A549 (cell line): ENCODE data around the gene MTMR11. TPM values are rescaled to one million over a fixed set of nuclear protein-coding genes. Genes with fewer than 3 reads are reported as not detected.

Experiments
- ATAC-seq, 2 experiments: fragments of 200-7000 bp in 1 of 2; fragments of >200 bp in 1 of 2; cut with Nextera tagmentation in 1 of 2; cut with Tn5 transposase in 1 of 2; 3 replicates each; pipeline versions ENCODE4 v1.8.0 to v1.9.1; 2018 to 2020; ENCODE audit warnings: mild to moderate bottlenecking in 1 of 2, moderate library complexity in 1 of 2
- CTCF ChIA-PET: fragments of 300-600 bp; sonication (Branson Sonifier 250); formaldehyde crosslinking; extraction: SDS; loops from one replicate; lab custom pipeline; 2021; ENCODE audit warnings: antibody characterized with exemption, inconsistent platforms; lab: Yijun Ruan, JAX
- POLR2A ChIA-PET: fragments of 350-600 bp; formaldehyde crosslinking; extraction: SDS; loops from one replicate; lab custom pipeline; 2021; ENCODE audit warnings: antibody characterized with exemption, inconsistent platforms; lab: Yijun Ruan, JAX
- DNase-seq, 2 experiments: peaks; one replicate each; pipeline versions ENCODE4 v3.0.0 to v3.0.0-alpha.2; 2011 to 2016; ENCODE audit warnings: low read depth in 1 of 2, low spot score in 1 of 2
- FAIRE-seq: peaks from 2 replicates; lab custom pipeline; 2011; peaks lifted over from hg19 to GRCh38; lab: Jason Lieb, UNC
- H3K27ac ChIP-seq, 2 experiments: fragments of >200 bp; sonication (Bioruptor Twin); formaldehyde crosslinking; 3 replicates each; pipeline ENCODE4 v1.5.1; 2016 to 2017
- H3K4me1 ChIP-seq: fragments of >200 bp; sonication (Bioruptor Twin); formaldehyde crosslinking; 3 replicates; pipeline ENCODE4 v1.6.1; 2016
- H3K4me2 ChIP-seq: fragments of >200 bp; sonication (Bioruptor Twin); formaldehyde crosslinking; 3 replicates; pipeline ENCODE4 v1.6.1; 2016
- H3K4me3 ChIP-seq: fragments of >200 bp; sonication (Bioruptor Twin); formaldehyde crosslinking; 3 replicates; pipeline ENCODE4 v1.5.1; 2016
- H3K9me3 ChIP-seq: fragments of >200 bp; sonication (Bioruptor Twin); formaldehyde crosslinking; 3 replicates; pipeline ENCODE4 v1.6.1; 2016
- BHLHE40 ChIP-seq: IDR thresholded peaks from 2 replicates; pipeline ENCODE4 v1.6.1; 2012; ENCODE audit warnings: low read depth, low read length, inconsistent platforms
- CBX8 ChIP-seq: fragments of 200-600 bp; sonication (generic); IDR thresholded peaks from 2 replicates; pipeline ENCODE4 v1.6.1; 2016
- CEBPB ChIP-seq, 2 experiments: fragments of >200 bp in 1 of 2; sonication (Bioruptor Twin) in 1 of 2; formaldehyde crosslinking in 1 of 2; IDR thresholded peaks; 2 replicates each; pipeline ENCODE4 v1.6.1; 2012 to 2016
- ELK1 ChIP-seq: fragments of 150-350 bp; IDR thresholded peaks from 2 replicates; pipeline ENCODE4 v1.6.1; 2014; ENCODE audit warnings: low read depth, mild to moderate bottlenecking, low read length
- ESRRA ChIP-seq: fragments of 150-350 bp; IDR thresholded peaks from 2 replicates; pipeline ENCODE4 v1.6.1; 2014; ENCODE audit warnings: mild to moderate bottlenecking, low read length, borderline replicate concordance
- FOXS1 ChIP-seq: fragments of 250-450 bp; sonication (Bioruptor Pico); IDR thresholded peaks from 2 replicates; pipeline ENCODE4 v1.5.0; 2020; ENCODE audit warnings: mild to moderate bottlenecking, moderate library complexity
- GATA3 ChIP-seq: IDR thresholded peaks from 2 replicates; pipeline ENCODE4 v1.6.1; 2012; ENCODE audit warnings: borderline replicate concordance
- HOXB5 ChIP-seq: fragments of 250-450 bp; sonication (Bioruptor Pico); IDR thresholded peaks from 2 replicates; pipeline ENCODE4 v1.5.0; 2020; ENCODE audit warnings: mild to moderate bottlenecking, moderate library complexity
- JUN ChIP-seq, 2 experiments: fragments of >200 bp; sonication (Bioruptor Twin); formaldehyde crosslinking; IDR thresholded peaks; 2 replicates in 1 of 2; 3 replicates in 1 of 2; pipeline ENCODE4 v1.6.1; 2016 to 2017
- JUNB ChIP-seq: fragments of >200 bp; sonication (Bioruptor Twin); formaldehyde crosslinking; IDR thresholded peaks from 2 replicates; pipeline ENCODE4 v1.6.1; 2016
- KDM1A ChIP-seq: fragments of 200-600 bp; sonication (generic); IDR thresholded peaks from 2 replicates; pipeline ENCODE4 v1.6.1; 2016; ENCODE audit warnings: low read depth, mild to moderate bottlenecking
- KDM5A ChIP-seq: fragments of 200-600 bp; sonication (generic); IDR thresholded peaks from 2 replicates; pipeline ENCODE4 v1.6.1; 2016; ENCODE audit warnings: antibody characterized with exemption, mild to moderate bottlenecking
- MAFK ChIP-seq: fragments of 450-650 bp; IDR thresholded peaks from 2 replicates; pipeline ENCODE4 v1.6.1; 2014; ENCODE audit not compliant: partially characterized antibody
- PHF8 ChIP-seq: fragments of 200-600 bp; sonication (generic); IDR thresholded peaks from 2 replicates; pipeline ENCODE4 v1.6.1; 2016; ENCODE audit warnings: low read depth, mild to moderate bottlenecking, antibody characterized with exemption, moderate library complexity, borderline replicate concordance
- POLR2A ChIP-seq: IDR thresholded peaks from 2 replicates; pipeline ENCODE4 v1.6.1; 2012; ENCODE audit warnings: mild to moderate bottlenecking, low read length
- RCOR1 ChIP-seq: fragments of 150-350 bp; IDR thresholded peaks from 2 replicates; pipeline ENCODE4 v1.6.1; 2014; ENCODE audit warnings: antibody characterized with exemption, low read length, low read depth
- REST ChIP-seq: fragments of 200-600 bp; sonication (generic); IDR thresholded peaks from 2 replicates; pipeline ENCODE4 v1.6.1; 2016; ENCODE audit warnings: antibody characterized with exemption, mild to moderate bottlenecking, moderate library complexity
- SREBF2 ChIP-seq: fragments of 450-650 bp; IDR thresholded peaks from 2 replicates; pipeline ENCODE4 v1.6.1; 2014; ENCODE audit warnings: mild to moderate bottlenecking, moderate library complexity
- TP53 ChIP-seq: fragments of 250-450 bp; sonication (Bioruptor Pico); IDR thresholded peaks from 2 replicates; pipeline ENCODE4 v1.5.0; 2021; ENCODE audit warnings: mild to moderate bottlenecking, moderate library complexity
- ZC3H11A ChIP-seq: fragments of 450-650 bp; IDR thresholded peaks from 2 replicates; pipeline ENCODE4 v1.6.1; 2014; ENCODE audit warnings: antibody characterized with exemption, mild to moderate bottlenecking
- WGBS: methylation state at CpG from one replicate; pipeline ENCODE4 v1.1.6; 2017; ENCODE audit errors: missing lambda C conversion rate; 5-methylcytosine and 5-hydroxymethylcytosine counted together
- polyA plus RNA-seq, 4 experiments: library from polyadenylated mRNA; depleted of rRNA in 3 of 4; stranded (reverse); fragments of >200 nt; fragmentation: RNase III in 1 of 4; extraction: RNeasy Plus Mini Kit Qiagen cat#74134 plus additional on column Dnase treatment in 1 of 4; gene quantifications; 2 replicates in 3 of 4; 3 replicates in 1 of 4; pipeline ENCODE4 v1.2.3, GENCODE V29; 2011 to 2017

The MTMR11 gene
- polyA plus RNA-seq, 2 of the 4 experiments (the other 2 are of a cell fraction), result 16.2 to 31.2 TPM

- TF ChIP-seq HOXB5 (CRISPR knock-in tag) (0 out of 2 replicates have a peak, but pooled peaks have one; percentile 54), RCOR1 (no peak), CBX8 (no peak), CEBPB (IDR thresholded peaks at IDR 0.05) (no peak), PHF8 (no peak), JUNB (no peak), JUN (IDR thresholded peaks at IDR 0.05) (peak in 1 of 2 experiments; percentile 67; a peak in 4 of 5 replicates), GATA3 (peak; percentile 22; the same call in 1 of the 2 replicates), POLR2A (peak; percentile 73), REST (no peak), FOXS1 (CRISPR knock-in tag) (peak; percentile 58; the same call in 1 of the 2 replicates)
These were observed 51.1 kb downstream of the MTMR11 start (continued) for GRCh38 chr1:149885339-149886120.

GRCh38 chr1:149884433-149885338, 52.0 kb downstream of the MTMR11 start:
- Histone ChIP-seq H3K4me2 (peak overlapping the region; percentile 85), H3K4me3 (peak overlapping the region; percentile 54), H3K27ac (peak overlapping the region; percentile 72 to 94), H3K4me1 (peaks cover 22% of the 10 kb centered on the region), H3K9me3 (no peaks in the 10 kb centered on the region)
- 6% methylated on average over 9 of the region's 9 CpGs for WGBS
- FAIRE-seq (no peak), DNase-seq (peak in 1 of 2 experiments; percentile 55), ATAC-seq (no peak)
- TF ChIP-seq BHLHE40 (no peak), ESRRA (no peak), MAFK (peak; percentile 27), SREBF2 (no peak), KDM5A (no peak)
- ChIA-PET POLR2A (interaction anchor here (3.6 to 4.8 kb wide), 3 partner anchors 36 to 126 kb away, joined by 24 to 70 read pairs (median 32); partner anchors contain the start of genes MTMR11 and OTUD7B), CTCF (interaction anchor here (1.1 kb wide), 2 partner anchors 169 to 303 kb away, joined by 3 to 4 read pairs; no protein-coding TSS in a partner anchor)

- ChIA-PET CTCF (no interaction called here), POLR2A (interaction anchor here (0.6 kb wide), 1 partner anchor 342 kb away, joined by 9 read pairs; no protein-coding TSS in a partner anchor)
- TF ChIP-seq TP53 (CRISPR knock-in tag) (no peak), ZC3H11A (no peak), ELK1 (no peak), KDM1A (0 out of 2 replicates have a peak, but pooled peaks have one; percentile 20)
- H3K27ac ChIP-seq, result peak overlapping the region; percentile 72 to 94
- H3K9me3 ChIP-seq, result no peaks in the 10 kb centered on the region
- H3K4me3 ChIP-seq, result no peak overlapping the region
- FAIRE-seq, result no peak
- 95% methylated on average over 3 of the region's 3 CpGs for WGBS
- ATAC-seq, result no peak
- H3K4me1 ChIP-seq, result peaks cover 13% of the 10 kb centered on the region
- DNase-seq, result no peak
- H3K4me2 ChIP-seq, result peak overlapping the region; percentile 85
These were observed 53.0 kb downstream of the MTMR11 start for GRCh38 chr1:149883598-149884247.
